ENCODE data around the gene BZW1.

DNA sequence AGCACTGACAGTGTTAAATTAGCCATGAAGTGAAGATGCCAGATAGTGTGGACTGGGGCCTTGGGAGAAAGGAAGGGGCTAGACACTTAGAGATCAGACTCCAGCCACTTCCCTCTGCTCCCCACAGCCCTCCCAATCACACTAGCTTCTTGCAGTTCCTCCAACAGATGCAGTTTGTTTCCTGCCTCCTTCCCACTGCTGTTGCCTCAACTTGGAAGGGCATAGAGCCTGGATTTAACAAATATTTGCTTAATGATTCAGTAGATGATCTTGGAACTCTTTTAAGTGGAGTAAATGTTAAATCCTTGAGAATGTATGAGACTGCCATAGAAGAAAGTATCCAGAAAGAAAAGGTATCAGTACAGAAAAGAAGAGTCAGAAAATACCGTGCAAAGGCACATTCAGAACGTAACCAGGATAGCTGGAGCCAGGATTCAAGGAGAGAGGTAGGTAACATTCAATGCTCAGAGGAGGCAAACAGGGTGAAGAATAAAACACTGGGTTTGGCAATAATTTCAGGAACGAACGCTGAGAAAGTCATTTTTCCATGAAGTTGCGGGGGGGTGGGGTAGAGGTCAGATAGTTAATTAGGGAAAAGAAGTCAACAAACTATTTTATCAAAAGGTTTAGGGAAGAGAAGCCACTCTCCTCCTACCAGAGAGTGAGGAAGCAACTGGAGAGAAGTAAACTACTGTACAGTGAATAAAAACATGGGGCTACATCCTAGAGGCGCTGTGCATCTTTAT, 1.3 kb upstream of the BZW1 start:
- TF ChIP-seq POLR2A (IDR thresholded peaks at IDR 0.05) = no peak
- TF ChIP-seq, protein P1, sequence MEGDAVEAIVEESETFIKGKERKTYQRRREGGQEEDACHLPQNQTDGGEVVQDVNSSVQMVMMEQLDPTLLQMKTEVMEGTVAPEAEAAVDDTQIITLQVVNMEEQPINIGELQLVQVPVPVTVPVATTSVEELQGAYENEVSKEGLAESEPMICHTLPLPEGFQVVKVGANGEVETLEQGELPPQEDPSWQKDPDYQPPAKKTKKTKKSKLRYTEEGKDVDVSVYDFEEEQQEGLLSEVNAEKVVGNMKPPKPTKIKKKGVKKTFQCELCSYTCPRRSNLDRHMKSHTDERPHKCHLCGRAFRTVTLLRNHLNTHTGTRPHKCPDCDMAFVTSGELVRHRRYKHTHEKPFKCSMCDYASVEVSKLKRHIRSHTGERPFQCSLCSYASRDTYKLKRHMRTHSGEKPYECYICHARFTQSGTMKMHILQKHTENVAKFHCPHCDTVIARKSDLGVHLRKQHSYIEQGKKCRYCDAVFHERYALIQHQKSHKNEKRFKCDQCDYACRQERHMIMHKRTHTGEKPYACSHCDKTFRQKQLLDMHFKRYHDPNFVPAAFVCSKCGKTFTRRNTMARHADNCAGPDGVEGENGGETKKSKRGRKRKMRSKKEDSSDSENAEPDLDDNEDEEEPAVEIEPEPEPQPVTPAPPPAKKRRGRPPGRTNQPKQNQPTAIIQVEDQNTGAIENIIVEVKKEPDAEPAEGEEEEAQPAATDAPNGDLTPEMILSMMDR (IDR thresholded peaks at IDR 0.05) = no peak

All from vagina (tissue), 2 donors.